C4-2B (cell line): ENCODE results near the gene ANKRD44.

Experiments used
- CTCF ChIP-seq: fragments of 450-650 bp; conservative IDR thresholded peaks from 2 replicates; pipeline ENCODE4 v1.5.1; 2017; ENCODE audit warnings: mild to moderate bottlenecking
- ZFX ChIP-seq: fragments of 450-650 bp; IDR thresholded peaks from 2 replicates; pipeline ENCODE4 v1.6.1; 2017

GRCh38 chr2:197278799-197279763 is 31.5 kb downstream of the ANKRD44 start:
- TF ChIP-seq CTCF (no peak), ZFX (no peak)
